BE2C (cell line): ENCODE data around the gene MMEL1.
A peak's percentile ranks its signal among the peaks of the same experiment; 100 is the strongest.

Experiments
- DNase-seq: peaks from one replicate; pipeline ENCODE4 v3.0.0-alpha.2; 2020
- H3K27me3 ChIP-seq: fragments of 250-450 bp; sonication (Bioruptor Pico); 2 replicates; pipeline ENCODE4 v1.5.1; 2020; ENCODE audit warnings: mild to moderate bottlenecking
- H3K36me3 ChIP-seq: fragments of 250-450 bp; sonication (Bioruptor Pico); 2 replicates; pipeline ENCODE4 v1.5.1; 2020; ENCODE audit warnings: mild to moderate bottlenecking
- H3K4me1 ChIP-seq: fragments of 250-450 bp; sonication (Bioruptor Pico); 2 replicates; pipeline ENCODE4 v1.5.1; 2020
- H3K4me3 ChIP-seq: 2 replicates; pipeline ENCODE4 v1.5.1; 2011; ENCODE audit warnings: low read depth, low read length
- H3K9me3 ChIP-seq: fragments of 250-450 bp; sonication (Bioruptor Pico); 2 replicates; pipeline ENCODE4 v1.5.1; 2020
- CTCF ChIP-seq: IDR thresholded peaks from 2 replicates; pipeline ENCODE4 v1.5.1; 2012; ENCODE audit warnings: mild to moderate bottlenecking, low read depth, low read length

The MMEL1 gene

DNA sequence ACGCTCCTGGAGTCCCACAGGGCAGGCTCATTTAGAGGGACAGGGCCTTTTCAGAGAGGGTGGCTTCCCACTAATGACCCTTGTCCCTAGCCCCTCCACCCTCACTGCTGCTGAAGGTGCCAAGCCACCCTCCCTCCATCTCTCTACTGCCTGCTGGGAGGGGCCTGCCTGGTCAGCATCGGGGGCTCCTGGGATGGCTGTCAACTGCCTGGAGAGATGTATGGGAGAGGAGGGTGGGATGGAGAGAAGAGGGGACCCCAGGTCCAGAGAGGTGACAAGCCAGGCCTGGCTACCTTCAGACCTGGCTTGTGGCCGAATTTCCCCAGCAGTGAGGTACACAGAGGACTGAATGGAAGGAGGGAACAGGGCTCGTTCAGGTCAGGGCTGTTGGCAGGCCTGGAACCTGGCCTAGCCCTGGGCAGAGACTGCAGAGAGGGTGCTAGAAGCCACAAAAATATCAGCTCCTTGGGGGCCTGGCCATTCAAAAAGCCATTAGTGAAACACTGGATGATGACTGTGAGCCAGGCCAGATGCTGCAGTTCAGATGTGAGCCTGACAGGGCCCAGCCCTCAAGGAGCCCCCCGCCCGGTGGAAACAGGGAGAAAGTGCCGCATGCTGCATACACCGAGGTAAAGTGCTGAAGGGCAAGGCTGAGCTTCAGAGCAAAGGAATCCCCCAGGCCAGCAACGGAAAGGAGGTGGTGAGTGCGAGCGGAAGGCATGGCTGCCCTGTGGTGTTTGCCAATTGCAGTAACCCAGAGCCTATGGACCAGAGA, 20.0 kb downstream of the MMEL1 start:
- Histone ChIP-seq H3K4me1 (no peaks in the 10 kb centered on the region), H3K4me3 (no peak overlapping the region), H3K9me3 (no peaks in the 10 kb centered on the region), H3K36me3 (no peaks in the 10 kb centered on the region), H3K27me3 (no peaks in the 10 kb centered on the region)
- DNase-seq: no peak
- no peak for TF ChIP-seq CTCF

GRCh38 chr1:2611621-2612437, 21.0 kb downstream of the MMEL1 start:
- Histone ChIP-seq H3K9me3 (no peaks in the 10 kb centered on the region), H3K27me3 (no peaks in the 10 kb centered on the region), H3K36me3 (no peaks in the 10 kb centered on the region), H3K4me1 (no peaks in the 10 kb centered on the region), H3K4me3 (no peak overlapping the region)
- DNase-seq: no peak
- no peak for TF ChIP-seq CTCF

GRCh38 chr1:2611031-2611501, 21.8 kb downstream of the MMEL1 start:
- DNase-seq: peak; percentile 82
- Histone ChIP-seq H3K27me3 (no peaks in the 10 kb centered on the region), H3K4me3 (peak overlapping the region; percentile 16), H3K9me3 (no peaks in the 10 kb centered on the region), H3K36me3 (no peaks in the 10 kb centered on the region), H3K4me1 (no peaks in the 10 kb centered on the region)
- no peak for TF ChIP-seq CTCF

GRCh38 chr1:2610036-2610959, 22.5 kb downstream of the MMEL1 start:
- no peaks in the 10 kb centered on the region for H3K36me3 ChIP-seq
- H3K9me3 ChIP-seq: no peaks in the 10 kb centered on the region
- no peak for DNase-seq
- no peak for TF ChIP-seq CTCF
- no peaks in the 10 kb centered on the region for H3K27me3 ChIP-seq
- H3K4me1 ChIP-seq: no peaks in the 10 kb centered on the region
- H3K4me3 ChIP-seq: peak overlapping the region; percentile 16

- no peak for TF ChIP-seq CTCF
- Histone ChIP-seq H3K27me3 (no peaks in the 10 kb centered on the region), H3K4me1 (no peaks in the 10 kb centered on the region), H3K9me3 (no peaks in the 10 kb centered on the region), H3K4me3 (no peak overlapping the region), H3K36me3 (no peaks in the 10 kb centered on the region)
- peak; percentile 1 for DNase-seq
Observed at GRCh38 chr1:2609319-2610035, 23.3 kb downstream of the MMEL1 start.
